CD4-positive, alpha-beta memory T cell (primary cell): ENCODE measurements around the gene CMTM7. TPM values are rescaled to one million over a fixed set of nuclear protein-coding genes. Genes with fewer than 3 reads are reported as not detected.
"Not testable (repeated sequence)": the region's sequence is repeated elsewhere in the genome, so short reads cannot be mapped to it uniquely, and the experiment has no call there.

Source experiments
- CTCF ChIA-PET: fragments of 350-600 bp; sonication (Branson Sonifier 250); formaldehyde crosslinking; loops from one replicate; lab custom pipeline; 2021; ENCODE audit warnings: inconsistent platforms; ENCODE audit not compliant: partially characterized antibody; lab: Charles Lee
- POLR2A ChIA-PET: fragments of 350-600 bp; sonication (Branson Sonifier 250); formaldehyde crosslinking; loops from one replicate; lab custom pipeline; 2021; ENCODE audit not compliant: partially characterized antibody; lab: Charles Lee
- DNase-seq, 5 donors: peaks; one replicate each; pipeline versions ENCODE4 v3.0.0 to v3.0.0-alpha.2; 2020 to 2022; ENCODE audit warnings: mixed read lengths in 1 of 5
- H3K27ac ChIP-seq: one replicate; pipeline ENCODE4 v1.7.0; 2013; ENCODE audit warnings: low read depth, low read length
- H3K27me3 ChIP-seq: 2 replicates; pipeline ENCODE4 v1.7.0; 2013; ENCODE audit warnings: mild to moderate bottlenecking, low read length, moderate library complexity; ENCODE audit not compliant: insufficient read depth
- H3K36me3 ChIP-seq: 2 replicates; pipeline ENCODE4 v1.7.0; 2013; ENCODE audit warnings: mild to moderate bottlenecking, low read length, moderate library complexity; ENCODE audit not compliant: insufficient read depth
- H3K4me1 ChIP-seq: 2 replicates; pipeline ENCODE4 v1.7.0; 2013; ENCODE audit warnings: mild to moderate bottlenecking, low read length, moderate library complexity; ENCODE audit not compliant: insufficient read depth
- H3K4me3 ChIP-seq, 2 donors: one replicate each; pipeline ENCODE4 v1.7.0; 2013; ENCODE audit warnings: low read length in 2 of 2, mild to moderate bottlenecking in 1 of 2
- H3K9me3 ChIP-seq, 2 donors: one replicate each; pipeline ENCODE4 v1.7.0; 2013; ENCODE audit warnings: low read length in 2 of 2, control low read depth in 1 of 2; ENCODE audit not compliant: control insufficient read depth in 1 of 2
- H3K27ac Mint-ChIP-seq, 7 donors: one replicate each; pipeline ENCODE4 v1.8.0; 2020 to 2021; ENCODE audit warnings: mixed read lengths in 7 of 7, mild to moderate bottlenecking in 6 of 7, inconsistent platforms in 3 of 7, moderate library complexity in 3 of 7
- H3K27me3 Mint-ChIP-seq, 2 donors: one replicate each; pipeline ENCODE4 v1.8.0; 2020 to 2021; ENCODE audit warnings: mixed read lengths in 2 of 2
- H3K36me3 Mint-ChIP-seq, 2 donors: one replicate each; pipeline ENCODE4 v1.8.0; 2020 to 2021; ENCODE audit warnings: mixed read lengths in 2 of 2, inconsistent platforms in 1 of 2, mild to moderate bottlenecking in 1 of 2
- H3K4me1 Mint-ChIP-seq, 4 donors: one replicate each; pipeline ENCODE4 v1.8.0; 2020 to 2021; ENCODE audit warnings: mixed read lengths in 4 of 4, mild to moderate bottlenecking in 1 of 4
- H3K4me3 Mint-ChIP-seq, 8 donors: one replicate each; pipeline ENCODE4 v1.8.0; 2020 to 2021; ENCODE audit warnings: mixed read lengths in 8 of 8, mild to moderate bottlenecking in 7 of 8, moderate library complexity in 6 of 8, inconsistent platforms in 3 of 8
- H3K9me3 Mint-ChIP-seq, 8 donors: one replicate each; pipeline ENCODE4 v1.8.0; 2020 to 2021; ENCODE audit warnings: mixed read lengths in 8 of 8, mild to moderate bottlenecking in 5 of 8, inconsistent platforms in 3 of 8, moderate library complexity in 1 of 8
- intact Hi-C: fragments of 100-400 bp; cut with micrococcal nuclease; formaldehyde crosslinking; loops from one replicate; pipeline ENCODE4 v1.15.1; 2023
- polyA plus RNA-seq, 2 donors: library from polyadenylated mRNA; unstranded; fragments of 300-500 nt; fragmentation: Illumina TruSeq; gene quantifications; one replicate each; pipeline ENCODE4 v1.2.3, GENCODE V29; 2021
- total RNA-seq, 2 experiments: library from RNA; stranded (reverse); gene quantifications; one replicate each; pipeline ENCODE4 v1.2.3, GENCODE V29; 2021

The CMTM7 gene
- total and polyA plus RNA-seq, 4 experiments from 2014 or later, result 44.2 to 137 (median 65.7) TPM

- Histone ChIP-seq H3K27me3 (no peaks in the 10 kb centered on the region), H3K27ac (peak overlapping the region; percentile 88), H3K4me1 (peaks cover 84% of the 10 kb centered on the region), H3K36me3 (no peaks in the 10 kb centered on the region), H3K9me3 (no peaks in the 10 kb centered on the region), H3K4me3 (peak overlapping the region; percentile 25 to 47)
- intact Hi-C loops, result loop anchor here (1.0 to 5.0 kb wide), 4 partner anchors 32 to 69 kb away; partner anchors contain the start of genes CMTM6 and CMTM7
- Mint-ChIP-seq H3K4me1 (peaks cover 34 to 39% (median 37%) of the 10 kb centered on the region in 4 donors), H3K27me3 (no peaks in the 10 kb centered on the region), H3K9me3 (peaks cover 0 to 3% (median 0%) of the 10 kb centered on the region in 8 donors), H3K4me3 (peak overlapping the region in 5 of 8 donors; percentile 80 to 89 (median 85)), H3K27ac (no peak overlapping the region), H3K36me3 (peaks cover 7 to 11% of the 10 kb centered on the region in 2 donors)
- ChIA-PET CTCF (interaction anchor here (1.0 to 7.5 kb wide), 15 partner anchors 9 to 162 kb away, joined by 3 to 80 read pairs (median 5); no protein-coding TSS in a partner anchor), POLR2A (interaction anchor here (0.7 to 18.1 kb wide), 29 partner anchors 7 to 928 kb away, joined by 3 to 415 read pairs (median 6); partner anchors contain the start of genes CMTM6, CMTM7, CNOT10 and GPD1L)
- DNase-seq, result peak; percentile 90 to 96 (median 95)
These were observed 68.5 kb downstream of the CMTM7 start for GRCh38 chr3:32460031-32460749.

GRCh38 chr3:32460817-32461496 is 69.3 kb downstream of the CMTM7 start:
- not testable (repeated sequence) for H3K9me3 ChIP-seq, H3K27me3 ChIP-seq, H3K27ac Mint-ChIP-seq, H3K36me3 ChIP-seq, H3K9me3 Mint-ChIP-seq, H3K27me3 Mint-ChIP-seq
- Mint-ChIP-seq H3K4me3 (peak overlapping the region in 5 of 8 donors; percentile 80 to 89 (median 85)), H3K36me3 (peaks cover 7 to 10% of the 10 kb centered on the region in 2 donors), H3K4me1 (peaks cover 29 to 39% (median 37%) of the 10 kb centered on the region in 4 donors)
- ChIA-PET POLR2A (interaction anchor here (0.8 to 18.1 kb wide), 25 partner anchors 10 to 928 kb away, joined by 3 to 415 read pairs (median 6); partner anchors contain the start of genes CMTM6, CMTM7, CNOT10 and GPD1L), CTCF (interaction anchor here (1.0 to 7.5 kb wide), 9 partner anchors 8 to 163 kb away, joined by 3 to 80 read pairs (median 5); no protein-coding TSS in a partner anchor)
- H3K27ac ChIP-seq, result peak overlapping the region; percentile 88
- H3K4me1 ChIP-seq, result peaks cover 76% of the 10 kb centered on the region
- DNase-seq, result peak in 1 of 5 donors; percentile 51
- intact Hi-C loops, result loop anchor here (1.0 to 5.0 kb wide), 4 partner anchors 33 to 70 kb away; partner anchors contain the start of genes CMTM6 and CMTM7
- peak overlapping the region in 1 of 2 donors; percentile 47 for H3K4me3 ChIP-seq

- ChIA-PET CTCF (interaction anchor here (0.8 to 3.8 kb wide), 5 partner anchors 22 to 285 kb away, joined by 3 to 19 read pairs (median 3); no protein-coding TSS in a partner anchor), POLR2A (interaction anchor here (0.6 to 18.1 kb wide), 9 partner anchors 8 to 71 kb away, joined by 3 to 415 read pairs (median 6); partner anchors contain the start of gene CMTM7)
- not testable (repeated sequence) for H3K27ac Mint-ChIP-seq, H3K36me3 Mint-ChIP-seq, H3K9me3 Mint-ChIP-seq, H3K27me3 Mint-ChIP-seq, H3K27me3 ChIP-seq, H3K36me3 ChIP-seq, H3K4me3 Mint-ChIP-seq, H3K9me3 ChIP-seq
- DNase-seq, result peak; percentile 50 to 64 (median 57)
- peaks cover 24 to 34% (median 32%) of the 10 kb centered on the region in 4 donors for H3K4me1 Mint-ChIP-seq
- peak overlapping the region; percentile 88 for H3K27ac ChIP-seq
- H3K4me3 ChIP-seq, result peak overlapping the region; percentile 42
- intact Hi-C loops, result loop anchor here (5.0 kb wide), 1 partner anchor 40 kb away; the partner anchor contains the start of gene CMTM6
- H3K4me1 ChIP-seq, result peaks cover 63% of the 10 kb centered on the region
These were observed 70.7 kb downstream of the CMTM7 start for GRCh38 chr3:32462191-32462986.

GRCh38 chr3:32463415-32463814 is 71.8 kb downstream of the CMTM7 start:
- intact Hi-C loops, result loop anchor here (5.0 kb wide), 1 partner anchor 39 kb away; the partner anchor contains the start of gene CMTM6
- H3K9me3 ChIP-seq, H3K27ac Mint-ChIP-seq, H3K27me3 Mint-ChIP-seq, H3K4me3 ChIP-seq, H3K9me3 Mint-ChIP-seq, H3K36me3 Mint-ChIP-seq, H3K36me3 ChIP-seq, H3K27me3 ChIP-seq, DNase-seq, H3K4me3 Mint-ChIP-seq: not testable (repeated sequence)
- POLR2A ChIA-PET, result interaction anchor here (1.1 to 18.1 kb wide), 5 partner anchors 33 to 69 kb away, joined by 4 to 415 read pairs (median 6); no protein-coding TSS in a partner anchor
- Histone ChIP-seq H3K27ac (peak overlapping the region; percentile 88), H3K4me1 (peaks cover 62% of the 10 kb centered on the region)
- CTCF ChIA-PET, result interaction anchor here (2.1 to 3.8 kb wide), 2 partner anchors 39 to 88 kb away, joined by 8 to 19 read pairs; no protein-coding TSS in a partner anchor
- H3K4me1 Mint-ChIP-seq, result peaks cover 19 to 32% (median 28%) of the 10 kb centered on the region in 4 donors

GRCh38 chr3:32464726-32465125 is 73.1 kb downstream of the CMTM7 start:
- POLR2A ChIA-PET, result interaction anchor here (1.0 kb wide), 2 partner anchors 73 to 90 kb away, joined by 3 to 4 read pairs; partner anchors contain the start of gene CMTM7
- H3K27me3 Mint-ChIP-seq, H3K9me3 Mint-ChIP-seq, H3K27ac ChIP-seq, H3K9me3 ChIP-seq, H3K36me3 ChIP-seq, H3K27me3 ChIP-seq, DNase-seq, H3K4me3 Mint-ChIP-seq, H3K4me3 ChIP-seq: not testable (repeated sequence)
- peaks cover 49% of the 10 kb centered on the region for H3K4me1 ChIP-seq
- Mint-ChIP-seq H3K36me3 (peaks cover 0 to 14% of the 10 kb centered on the region in 2 donors), H3K4me1 (peaks cover 22 to 44% (median 38%) of the 10 kb centered on the region in 4 donors), H3K27ac (peak overlapping the region in 5 of 7 donors; percentile 10 to 65 (median 45))
- intact Hi-C loops, result loop anchor here (5.0 kb wide), 1 partner anchor 38 kb away; the partner anchor contains the start of gene CMTM6
- CTCF ChIA-PET, result interaction anchor here (1.0 to 11.9 kb wide), 3 partner anchors 69 to 90 kb away, joined by 3 to 208 read pairs (median 3); partner anchors contain the start of gene CMTM7

GRCh38 chr3:32466808-32467207 is 75.2 kb downstream of the CMTM7 start:
- H3K27me3 ChIP-seq, H3K9me3 ChIP-seq, DNase-seq, H3K27ac ChIP-seq, H3K27me3 Mint-ChIP-seq, H3K9me3 Mint-ChIP-seq, H3K4me3 ChIP-seq, H3K36me3 ChIP-seq: not testable (repeated sequence)
- Mint-ChIP-seq H3K4me3 (peak overlapping the region in 5 of 8 donors; percentile 22 to 68 (median 29)), H3K27ac (peak overlapping the region in 6 of 7 donors; percentile 45 to 78 (median 64)), H3K4me1 (peaks cover 23 to 62% (median 46%) of the 10 kb centered on the region in 4 donors), H3K36me3 (peaks cover 0 to 18% of the 10 kb centered on the region in 2 donors)
- intact Hi-C loops, result loop anchor here (1.0 kb wide), 1 partner anchor 92 kb away; no protein-coding TSS in a partner anchor
- CTCF ChIA-PET, result interaction anchor here (0.6 to 11.9 kb wide), 25 partner anchors 9 to 290 kb away, joined by 3 to 221 read pairs (median 16); partner anchors contain the start of gene CMTM7
- POLR2A ChIA-PET, result interaction anchor here (0.7 to 2.7 kb wide), 8 partner anchors 7 to 164 kb away, joined by 3 to 20 read pairs (median 6); partner anchors contain the start of gene CMTM7
- H3K4me1 ChIP-seq, result peaks cover 44% of the 10 kb centered on the region
